Liver (tissue), 9 donors: Measurements from ENCODE around the gene LINC01488. TPM values are rescaled to one million over a fixed set of nuclear protein-coding genes. Genes with fewer than 3 reads are reported as not detected.

Source experiments
- DNase-seq: peaks from one replicate; pipeline ENCODE4 v3.0.0-alpha.2; 2017; ENCODE audit warnings: low spot score
- H3K27ac ChIP-seq, 2 donors: one replicate each; pipeline ENCODE4 v1.7.0; 2013; ENCODE audit warnings: inconsistent platforms in 2 of 2, low read length in 2 of 2, control low read depth in 1 of 2, low read depth in 1 of 2, mild to moderate bottlenecking in 1 of 2
- H3K27me3 ChIP-seq, 4 donors: one replicate each; pipeline versions ENCODE4 v1.6.1 to v1.7.0; 2013; ENCODE audit warnings: low read length in 3 of 4, inconsistent platforms in 1 of 4, mild to moderate bottlenecking in 1 of 4, moderate library complexity in 1 of 4; ENCODE audit not compliant: control insufficient read depth in 4 of 4, insufficient read depth in 4 of 4
- H3K36me3 ChIP-seq, 4 donors: one replicate each; pipeline versions ENCODE4 v1.6.1 to v1.7.0; 2013; ENCODE audit warnings: low read length in 3 of 4, mild to moderate bottlenecking in 3 of 4, low read depth in 1 of 4, moderate library complexity in 1 of 4; ENCODE audit not compliant: control insufficient read depth in 4 of 4, insufficient read depth in 3 of 4
- H3K4me1 ChIP-seq, 4 donors: one replicate each; pipeline versions ENCODE4 v1.6.1 to v1.7.0; 2013; ENCODE audit warnings: low read length in 3 of 4, mild to moderate bottlenecking in 3 of 4, moderate library complexity in 1 of 4; ENCODE audit not compliant: control insufficient read depth in 4 of 4, insufficient read depth in 4 of 4
- H3K4me3 ChIP-seq, 3 donors: one replicate each; pipeline versions ENCODE4 v1.6.1 to v1.7.0; 2013; ENCODE audit warnings: low read length in 3 of 3, control low read depth in 1 of 3, low read depth in 1 of 3, mild to moderate bottlenecking in 1 of 3
- H3K9ac ChIP-seq, 2 donors: one replicate each; pipeline ENCODE4 v1.7.0; 2013; ENCODE audit warnings: low read length in 2 of 2, mild to moderate bottlenecking in 2 of 2, moderate library complexity in 2 of 2, control low read depth in 1 of 2, low read depth in 1 of 2
- H3K9me3 ChIP-seq, 4 donors: one replicate each; pipeline versions ENCODE4 v1.6.1 to v1.7.0; 2013; ENCODE audit warnings: low read length in 3 of 4; ENCODE audit not compliant: control insufficient read depth in 4 of 4
- EGR1 ChIP-seq, 2 donors: IDR thresholded peaks; 2 replicates each; pipeline ENCODE4 v1.6.1; 2016 to 2018; ENCODE audit warnings: antibody characterized with exemption in 2 of 2, low read depth in 2 of 2
- FOXA1 ChIP-seq: IDR thresholded peaks from 2 replicates; pipeline ENCODE4 v1.6.1; 2016; ENCODE audit warnings: antibody characterized with exemption
- FOXA2 ChIP-seq: IDR thresholded peaks from 2 replicates; pipeline ENCODE4 v1.6.1; 2016; ENCODE audit warnings: antibody characterized with exemption
- GABPA ChIP-seq, 2 donors: IDR thresholded peaks in 1 of 2; conservative IDR thresholded peaks in 1 of 2; 2 replicates each; pipeline ENCODE4 v1.6.1; 2016; ENCODE audit warnings: antibody characterized with exemption in 2 of 2, mild to moderate bottlenecking in 1 of 2, moderate library complexity in 1 of 2
- HNF4A ChIP-seq, 2 donors: conservative IDR thresholded peaks; 2 replicates each; pipeline ENCODE4 v1.6.1; 2016; ENCODE audit warnings: antibody characterized with exemption in 2 of 2, mild to moderate bottlenecking in 2 of 2
- HNF4G ChIP-seq: IDR thresholded peaks from 2 replicates; pipeline ENCODE4 v1.6.1; 2016; ENCODE audit warnings: antibody characterized with exemption
- JUND ChIP-seq, 2 donors: IDR thresholded peaks; 2 replicates each; pipeline ENCODE4 v1.6.1; 2016; ENCODE audit warnings: antibody characterized with exemption in 2 of 2
- NR2F2 ChIP-seq: IDR thresholded peaks from 2 replicates; pipeline ENCODE4 v1.6.1; 2016; ENCODE audit warnings: antibody characterized with exemption
- RAD21 ChIP-seq, 2 donors: IDR thresholded peaks; 2 replicates each; pipeline ENCODE4 v1.6.1; 2016; ENCODE audit warnings: antibody characterized with exemption in 2 of 2, mild to moderate bottlenecking in 2 of 2
- RXRA ChIP-seq, 2 donors: IDR thresholded peaks; 2 replicates each; pipeline ENCODE4 v1.6.1; 2017 to 2018; ENCODE audit warnings: antibody characterized with exemption in 2 of 2, mild to moderate bottlenecking in 1 of 2
- SP1 ChIP-seq: IDR thresholded peaks from 2 replicates; pipeline ENCODE4 v1.6.1; 2018; ENCODE audit warnings: antibody characterized with exemption, mild to moderate bottlenecking
- TAF1 ChIP-seq: conservative IDR thresholded peaks from 2 replicates; pipeline ENCODE4 v1.6.1; 2016; ENCODE audit warnings: antibody characterized with exemption, mild to moderate bottlenecking
- YY1 ChIP-seq: IDR thresholded peaks from 2 replicates; pipeline ENCODE4 v1.6.1; 2016; ENCODE audit warnings: antibody characterized with exemption, mild to moderate bottlenecking
- WGBS: extraction: QIAGEN DNeasy Blood & Tissue Kit; methylation state at CpG from one replicate; pipeline ENCODE4 v1.1.7; 2013; 5-methylcytosine and 5-hydroxymethylcytosine counted together
- polyA plus RNA-seq, 2 donors: library from polyadenylated mRNA; stranded (reverse) in 1 of 2; unstranded in 1 of 2; fragments of 200-250 nt in 1 of 2; fragments of >200 nt in 1 of 2; fragmentation: Nextera tagmentation in 1 of 2; extraction: Ambion mirVana in 1 of 2; gene quantifications; one replicate each; pipeline versions ENCODE4 v1.2.1 to v1.2.3, GENCODE V29; 2013 to 2015
- total RNA-seq, 2 donors: library from RNA; depleted of rRNA; stranded (reverse); fragments of >200 nt; gene quantifications; one replicate each; pipeline ENCODE4 v1.2.3, GENCODE V29; 2014
- TF ChIP-seq, protein P1 (sequence below): IDR thresholded peaks from 2 replicates; pipeline ENCODE4 v1.6.1; 2016; ENCODE audit warnings: antibody characterized with exemption
- TF ChIP-seq, protein P2 (sequence below): IDR thresholded peaks from 2 replicates; pipeline ENCODE4 v1.6.1; 2016; ENCODE audit warnings: antibody characterized with exemption
- TF ChIP-seq, protein P3 (sequence below): fragments of 150-350 bp; IDR thresholded peaks from 2 replicates; pipeline ENCODE4 v1.5.1; 2017; ENCODE audit warnings: improper control_type of control experiment, low read depth, low read length; ENCODE audit not compliant: missing input control
- TF ChIP-seq, protein P4 (sequence below): IDR thresholded peaks from 2 replicates; pipeline ENCODE4 v1.6.1; 2016; ENCODE audit warnings: antibody characterized with exemption, mild to moderate bottlenecking
- TF ChIP-seq, protein P5 (sequence below): IDR thresholded peaks from 2 replicates; pipeline ENCODE4 v1.6.1; 2016; ENCODE audit warnings: antibody characterized with exemption
- donor health status: healthy.
- donor health status: healthy.
- donor health status: healthy.
- donor health status: healthy.
- donor health status: healthy.

The LINC01488 gene
- total and polyA plus RNA-seq, 4 donors: 0.05 to 2.3 (median 0.60) TPM

DNA sequence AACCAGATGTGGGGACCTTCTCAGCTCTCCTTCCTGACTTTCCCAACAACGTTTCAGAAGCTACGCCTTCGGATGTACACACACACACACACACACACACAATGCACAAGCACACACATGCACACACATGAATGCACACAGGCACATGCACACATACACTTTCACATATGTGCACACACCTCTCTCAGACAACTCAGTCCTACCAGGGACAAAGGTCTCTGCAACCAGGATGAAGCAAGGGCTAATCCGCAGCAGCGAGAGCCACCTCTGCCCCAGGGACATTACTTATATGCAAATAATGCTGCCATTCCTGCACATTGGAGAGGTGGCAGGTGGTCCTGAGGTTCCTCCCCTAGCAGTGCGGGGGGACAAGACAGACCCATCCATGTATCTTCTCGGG, 27.4 kb upstream of the LINC01488 start:
- Histone ChIP-seq H3K27ac (no peak overlapping the region), H3K9me3 (peaks cover 0 to 3% (median 0%) of the 10 kb centered on the region in 4 donors), H3K36me3 (no peaks in the 10 kb centered on the region), H3K27me3 (no peaks in the 10 kb centered on the region), H3K4me3 (no peak overlapping the region), H3K9ac (no peak overlapping the region), H3K4me1 (peaks cover 0 to under 1% (median 0%) of the 10 kb centered on the region in 4 donors)
- 75% methylated on average over 7 of the region's 7 CpGs for WGBS
- no peak for DNase-seq
- no peak for TF ChIP-seq HNF4G
- TF ChIP-seq, protein P1, sequence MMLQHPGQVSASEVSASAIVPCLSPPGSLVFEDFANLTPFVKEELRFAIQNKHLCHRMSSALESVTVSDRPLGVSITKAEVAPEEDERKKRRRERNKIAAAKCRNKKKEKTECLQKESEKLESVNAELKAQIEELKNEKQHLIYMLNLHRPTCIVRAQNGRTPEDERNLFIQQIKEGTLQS: no peak
- TF ChIP-seq FOXA1: no peak
- TF ChIP-seq, protein P2, sequence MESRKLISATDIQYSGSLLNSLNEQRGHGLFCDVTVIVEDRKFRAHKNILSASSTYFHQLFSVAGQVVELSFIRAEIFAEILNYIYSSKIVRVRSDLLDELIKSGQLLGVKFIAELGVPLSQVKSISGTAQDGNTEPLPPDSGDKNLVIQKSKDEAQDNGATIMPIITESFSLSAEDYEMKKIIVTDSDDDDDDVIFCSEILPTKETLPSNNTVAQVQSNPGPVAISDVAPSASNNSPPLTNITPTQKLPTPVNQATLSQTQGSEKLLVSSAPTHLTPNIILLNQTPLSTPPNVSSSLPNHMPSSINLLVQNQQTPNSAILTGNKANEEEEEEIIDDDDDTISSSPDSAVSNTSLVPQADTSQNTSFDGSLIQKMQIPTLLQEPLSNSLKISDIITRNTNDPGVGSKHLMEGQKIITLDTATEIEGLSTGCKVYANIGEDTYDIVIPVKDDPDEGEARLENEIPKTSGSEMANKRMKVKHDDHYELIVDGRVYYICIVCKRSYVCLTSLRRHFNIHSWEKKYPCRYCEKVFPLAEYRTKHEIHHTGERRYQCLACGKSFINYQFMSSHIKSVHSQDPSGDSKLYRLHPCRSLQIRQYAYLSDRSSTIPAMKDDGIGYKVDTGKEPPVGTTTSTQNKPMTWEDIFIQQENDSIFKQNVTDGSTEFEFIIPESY: no peak
- TF ChIP-seq, protein P3, sequence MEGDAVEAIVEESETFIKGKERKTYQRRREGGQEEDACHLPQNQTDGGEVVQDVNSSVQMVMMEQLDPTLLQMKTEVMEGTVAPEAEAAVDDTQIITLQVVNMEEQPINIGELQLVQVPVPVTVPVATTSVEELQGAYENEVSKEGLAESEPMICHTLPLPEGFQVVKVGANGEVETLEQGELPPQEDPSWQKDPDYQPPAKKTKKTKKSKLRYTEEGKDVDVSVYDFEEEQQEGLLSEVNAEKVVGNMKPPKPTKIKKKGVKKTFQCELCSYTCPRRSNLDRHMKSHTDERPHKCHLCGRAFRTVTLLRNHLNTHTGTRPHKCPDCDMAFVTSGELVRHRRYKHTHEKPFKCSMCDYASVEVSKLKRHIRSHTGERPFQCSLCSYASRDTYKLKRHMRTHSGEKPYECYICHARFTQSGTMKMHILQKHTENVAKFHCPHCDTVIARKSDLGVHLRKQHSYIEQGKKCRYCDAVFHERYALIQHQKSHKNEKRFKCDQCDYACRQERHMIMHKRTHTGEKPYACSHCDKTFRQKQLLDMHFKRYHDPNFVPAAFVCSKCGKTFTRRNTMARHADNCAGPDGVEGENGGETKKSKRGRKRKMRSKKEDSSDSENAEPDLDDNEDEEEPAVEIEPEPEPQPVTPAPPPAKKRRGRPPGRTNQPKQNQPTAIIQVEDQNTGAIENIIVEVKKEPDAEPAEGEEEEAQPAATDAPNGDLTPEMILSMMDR: no peak
- peak; percentile 11 to 33 for TF ChIP-seq RXRA (IDR thresholded peaks at IDR 0.05)
- TF ChIP-seq FOXA2: no peak
- TF ChIP-seq SP1: peak; percentile 37
- no peak for TF ChIP-seq NR2F2
- no peak for TF ChIP-seq YY1
- TF ChIP-seq, protein P4, sequence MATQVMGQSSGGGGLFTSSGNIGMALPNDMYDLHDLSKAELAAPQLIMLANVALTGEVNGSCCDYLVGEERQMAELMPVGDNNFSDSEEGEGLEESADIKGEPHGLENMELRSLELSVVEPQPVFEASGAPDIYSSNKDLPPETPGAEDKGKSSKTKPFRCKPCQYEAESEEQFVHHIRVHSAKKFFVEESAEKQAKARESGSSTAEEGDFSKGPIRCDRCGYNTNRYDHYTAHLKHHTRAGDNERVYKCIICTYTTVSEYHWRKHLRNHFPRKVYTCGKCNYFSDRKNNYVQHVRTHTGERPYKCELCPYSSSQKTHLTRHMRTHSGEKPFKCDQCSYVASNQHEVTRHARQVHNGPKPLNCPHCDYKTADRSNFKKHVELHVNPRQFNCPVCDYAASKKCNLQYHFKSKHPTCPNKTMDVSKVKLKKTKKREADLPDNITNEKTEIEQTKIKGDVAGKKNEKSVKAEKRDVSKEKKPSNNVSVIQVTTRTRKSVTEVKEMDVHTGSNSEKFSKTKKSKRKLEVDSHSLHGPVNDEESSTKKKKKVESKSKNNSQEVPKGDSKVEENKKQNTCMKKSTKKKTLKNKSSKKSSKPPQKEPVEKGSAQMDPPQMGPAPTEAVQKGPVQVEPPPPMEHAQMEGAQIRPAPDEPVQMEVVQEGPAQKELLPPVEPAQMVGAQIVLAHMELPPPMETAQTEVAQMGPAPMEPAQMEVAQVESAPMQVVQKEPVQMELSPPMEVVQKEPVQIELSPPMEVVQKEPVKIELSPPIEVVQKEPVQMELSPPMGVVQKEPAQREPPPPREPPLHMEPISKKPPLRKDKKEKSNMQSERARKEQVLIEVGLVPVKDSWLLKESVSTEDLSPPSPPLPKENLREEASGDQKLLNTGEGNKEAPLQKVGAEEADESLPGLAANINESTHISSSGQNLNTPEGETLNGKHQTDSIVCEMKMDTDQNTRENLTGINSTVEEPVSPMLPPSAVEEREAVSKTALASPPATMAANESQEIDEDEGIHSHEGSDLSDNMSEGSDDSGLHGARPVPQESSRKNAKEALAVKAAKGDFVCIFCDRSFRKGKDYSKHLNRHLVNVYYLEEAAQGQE: no peak
- TF ChIP-seq, protein P5, sequence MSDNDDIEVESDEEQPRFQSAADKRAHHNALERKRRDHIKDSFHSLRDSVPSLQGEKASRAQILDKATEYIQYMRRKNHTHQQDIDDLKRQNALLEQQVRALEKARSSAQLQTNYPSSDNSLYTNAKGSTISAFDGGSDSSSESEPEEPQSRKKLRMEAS: no peak
- TF ChIP-seq EGR1 (IDR thresholded peaks at IDR 0.05; ENCODE audit: low read depth in 2 of 2): no peak
- no peak for TF ChIP-seq GABPA (IDR thresholded peaks at IDR 0.05 in 1 of 2, conservative IDR thresholded peaks at IDR 0.05 in 1 of 2)
- TF ChIP-seq JUND (IDR thresholded peaks at IDR 0.05): peak in 1 of 2 donors; percentile 68
- TF ChIP-seq RAD21 (IDR thresholded peaks at IDR 0.05): peak in 1 of 2 donors; percentile 35
- no peak for TF ChIP-seq TAF1
- TF ChIP-seq HNF4A (conservative IDR thresholded peaks at IDR 0.05): peak; percentile 72
